ENCODE results near the gene TBC1D24.

TBC1D24 gene

GRCh38 chr16:2465653-2466415 lies 9.1 kb upstream of the TBC1D24 start:
- Histone ChIP-seq H4K20me1 (ENCODE audit: insufficient read depth, low read length) (no peaks in the 10 kb centered on the region), H3K79me2 (ENCODE audit: low read length) (peaks cover 7% of the 10 kb centered on the region), H3F3A (ENCODE audit: insufficient read depth, low read length) (no peaks in the 10 kb centered on the region), H3K9me2 (replicated peaks; ENCODE audit: insufficient read depth, low read length) (no peaks in the 10 kb centered on the region), H2AFZ (ENCODE audit: low read length) (no peak overlapping the region), H3K9ac (ENCODE audit: low read length) (no peak overlapping the region), H3K27ac (ENCODE audit: low read length) (no peak overlapping the region), H3K4me1 (ENCODE audit: low read length) (peaks cover 5% of the 10 kb centered on the region), H3K9me3 (replicated peaks; ENCODE audit: insufficient read depth, low read length) (no peaks in the 10 kb centered on the region), H3K4me2 (ENCODE audit: low read depth, low read length) (no peak overlapping the region), H3K27me3 (replicated peaks; ENCODE audit: insufficient read depth, low read length) (peaks cover 28% of the 10 kb centered on the region), H3K4me3 (ENCODE audit: low read length) (no peak overlapping the region), H3K36me3 (replicated peaks; ENCODE audit: insufficient read depth, low read length) (no peaks in the 10 kb centered on the region)
- TF ChIP-seq CTCF (IDR thresholded peaks at IDR 0.05; ENCODE audit: low read length), result peak; percentile 12; the same call in 1 of the 2 replicates
- no peak for TF ChIP-seq EZH2phosphoT487 (IDR thresholded peaks at IDR 0.05; ENCODE audit: low read length)
- no peak for DNase-seq

GRCh38 chr16:2466667-2467527 lies 8.0 kb upstream of the TBC1D24 start:
- no peaks in the 10 kb centered on the region for H3F3A ChIP-seq (ENCODE audit: insufficient read depth, low read length)
- H3K9me2 ChIP-seq (replicated peaks; ENCODE audit: insufficient read depth, low read length), result no peaks in the 10 kb centered on the region
- H3K4me2 ChIP-seq (ENCODE audit: low read depth, low read length), result no peak overlapping the region; the same call in 1 of the 2 replicates
- TF ChIP-seq CTCF (IDR thresholded peaks at IDR 0.05; ENCODE audit: low read length), result no peak
- TF ChIP-seq EZH2 (optimal IDR thresholded peaks at IDR 0.05; ENCODE audit: low read depth, low read length), result no peak
- no peak for TF ChIP-seq EZH2phosphoT487 (IDR thresholded peaks at IDR 0.05; ENCODE audit: low read length)
- no peak overlapping the region for H2AFZ ChIP-seq (ENCODE audit: low read length)
- H3K4me3 ChIP-seq (ENCODE audit: low read length), result no peak overlapping the region
- no peak overlapping the region; the same call in 1 of the 2 replicates for H3K9ac ChIP-seq (ENCODE audit: low read length)
- peaks cover 37% of the 10 kb centered on the region for H3K27me3 ChIP-seq (replicated peaks; ENCODE audit: insufficient read depth, low read length)
- no peak overlapping the region for H3K27ac ChIP-seq (ENCODE audit: low read length)
- H3K79me2 ChIP-seq (ENCODE audit: low read length), result no peaks in the 10 kb centered on the region
- no peak for DNase-seq
- no peaks in the 10 kb centered on the region for H3K36me3 ChIP-seq (replicated peaks; ENCODE audit: insufficient read depth, low read length)
- H3K4me1 ChIP-seq (ENCODE audit: low read length), result 0 out of 2 replicates have a peak, but pooled peaks cover 2% of the 10 kb centered on the region
- H4K20me1 ChIP-seq (ENCODE audit: insufficient read depth, low read length), result no peaks in the 10 kb centered on the region
- no peaks in the 10 kb centered on the region for H3K9me3 ChIP-seq (replicated peaks; ENCODE audit: insufficient read depth, low read length)

- DNase-seq, result no peak
- Histone ChIP-seq H3K9me2 (replicated peaks; ENCODE audit: insufficient read depth, low read length) (no peaks in the 10 kb centered on the region), H3K36me3 (replicated peaks; ENCODE audit: insufficient read depth, low read length) (no peaks in the 10 kb centered on the region), H3K4me1 (ENCODE audit: low read length) (0 out of 2 replicates have a peak, but pooled peaks cover 2% of the 10 kb centered on the region), H3K9me3 (replicated peaks; ENCODE audit: insufficient read depth, low read length) (no peaks in the 10 kb centered on the region), H4K20me1 (ENCODE audit: insufficient read depth, low read length) (no peaks in the 10 kb centered on the region), H3K79me2 (ENCODE audit: low read length) (no peaks in the 10 kb centered on the region), H3K27ac (ENCODE audit: low read length) (no peak overlapping the region), H3K4me3 (ENCODE audit: low read length) (peak overlapping the region; percentile 54), H3K9ac (ENCODE audit: low read length) (peak overlapping the region; percentile 31; the same call in 1 of the 2 replicates), H3K4me2 (ENCODE audit: low read depth, low read length) (peak overlapping the region; percentile 95), H2AFZ (ENCODE audit: low read length) (no peak overlapping the region), H3K27me3 (replicated peaks; ENCODE audit: insufficient read depth, low read length) (peaks cover 45% of the 10 kb centered on the region), H3F3A (ENCODE audit: insufficient read depth, low read length) (no peaks in the 10 kb centered on the region)
- no peak for TF ChIP-seq EZH2 (optimal IDR thresholded peaks at IDR 0.05; ENCODE audit: low read depth, low read length)
- TF ChIP-seq EZH2phosphoT487 (IDR thresholded peaks at IDR 0.05; ENCODE audit: low read length), result no peak
- no peak for TF ChIP-seq CTCF (IDR thresholded peaks at IDR 0.05; ENCODE audit: low read length)
Observed at GRCh38 chr16:2467528-2468232, 7.2 kb upstream of the TBC1D24 start.

Measured in MM.1S (cell line).